ENCODE measurements around the gene HNRNPLL. TPM values are rescaled to one million over a fixed set of nuclear protein-coding genes. Genes with fewer than 3 reads are reported as not detected.
"Not testable (repeated sequence)": the region's sequence is repeated elsewhere in the genome, so short reads cannot be mapped to it uniquely, and the experiment has no call there.

Gene HNRNPLL
- total RNA-seq, 2 donors from 2014 or later = 60.1 to 64.7 TPM

GRCh38 chr2:38546585-38546984 lies 56.1 kb downstream of the HNRNPLL start:
- Histone ChIP-seq H3K36me3 (no peaks in the 10 kb centered on the region), H3K4me3 (no peak overlapping the region), H3K27me3 (replicated peaks; ENCODE audit: insufficient read depth) (no peaks in the 10 kb centered on the region), H3K27ac (no peak overlapping the region), H3K9me3 (no peaks in the 10 kb centered on the region), H3K4me1 (ENCODE audit: control insufficient read depth in 1 of 2, low read depth in 2 of 2) (no peaks in the 10 kb centered on the region)
- ATAC-seq (ENCODE audit: insufficient number of reproducible peaks, low FRiP score, low read depth) (no peak), DNase-seq (ENCODE audit: low spot score) (no peak)
- TF ChIP-seq CTCF (IDR thresholded peaks at IDR 0.05) = no peak

GRCh38 chr2:38546064-38546463 lies 56.7 kb downstream of the HNRNPLL start:
- Histone ChIP-seq H3K9me3 (no peaks in the 10 kb centered on the region), H3K36me3 (no peaks in the 10 kb centered on the region), H3K4me1 (ENCODE audit: control insufficient read depth in 1 of 2, low read depth in 2 of 2) (no peaks in the 10 kb centered on the region), H3K27ac (no peak overlapping the region), H3K4me3 (no peak overlapping the region), H3K27me3 (replicated peaks; ENCODE audit: insufficient read depth) (no peaks in the 10 kb centered on the region)
- DNase-seq (ENCODE audit: low spot score) (no peak), ATAC-seq (ENCODE audit: insufficient number of reproducible peaks, low FRiP score, low read depth) (no peak)
- TF ChIP-seq CTCF (IDR thresholded peaks at IDR 0.05) = no peak

- ATAC-seq (ENCODE audit: insufficient number of reproducible peaks, low FRiP score, low read depth) = not testable (repeated sequence)
Measured at GRCh38 chr2:38542248-38542631, 60.5 kb downstream of the HNRNPLL start.

GRCh38 chr2:38540580-38541286 lies 62.0 kb downstream of the HNRNPLL start:
- Histone ChIP-seq H3K27ac (no peak overlapping the region), H3K4me1 (ENCODE audit: control insufficient read depth in 1 of 2, low read depth in 2 of 2) (peaks cover 0 to 4% of the 10 kb centered on the region in 2 donors)
- TF ChIP-seq CTCF (IDR thresholded peaks at IDR 0.05) = no peak

More at GRCh38 chr2:38542248-38542631, 60.5 kb downstream of the HNRNPLL start:
- DNase-seq (ENCODE audit: low spot score); H3K9me3 ChIP-seq; H3K4me3 ChIP-seq; H3K27me3 ChIP-seq (replicated peaks; ENCODE audit: insufficient read depth); H3K27ac ChIP-seq; H3K36me3 ChIP-seq; H3K4me1 ChIP-seq (ENCODE audit: control insufficient read depth in 1 of 2, low read depth in 2 of 2): not testable (repeated sequence)

GRCh38 chr2:38539086-38539485 lies 63.6 kb downstream of the HNRNPLL start:
- no peaks in the 10 kb centered on the region for H3K27me3 ChIP-seq (replicated peaks; ENCODE audit: insufficient read depth)
- no peaks in the 10 kb centered on the region for H3K9me3 ChIP-seq
- TF ChIP-seq CTCF (IDR thresholded peaks at IDR 0.05) = no peak
- DNase-seq (ENCODE audit: low spot score) = no peak
- peaks cover 0 to 8% of the 10 kb centered on the region in 2 donors for H3K4me1 ChIP-seq (ENCODE audit: control insufficient read depth in 1 of 2, low read depth in 2 of 2)
- H3K4me3 ChIP-seq = no peak overlapping the region
- H3K36me3 ChIP-seq = no peaks in the 10 kb centered on the region
- no peak for ATAC-seq (ENCODE audit: insufficient number of reproducible peaks, low FRiP score, low read depth)
- no peak overlapping the region for H3K27ac ChIP-seq

More at GRCh38 chr2:38540580-38541286, 62.0 kb downstream of the HNRNPLL start:
- DNase-seq (ENCODE audit: low spot score) (no peak), ATAC-seq (ENCODE audit: insufficient number of reproducible peaks, low FRiP score, low read depth) (no peak)
- Histone ChIP-seq H3K36me3 (no peaks in the 10 kb centered on the region), H3K9me3 (no peaks in the 10 kb centered on the region), H3K4me3 (no peak overlapping the region), H3K27me3 (replicated peaks; ENCODE audit: insufficient read depth) (no peaks in the 10 kb centered on the region)

Data from thoracic aorta (tissue), 2 donors.